Heart left ventricle (tissue), 16 donors: ENCODE measurements around the gene ITIH2. TPM values are rescaled to one million over a fixed set of nuclear protein-coding genes. Genes with fewer than 3 reads are reported as not detected.

Source experiments
- ATAC-seq, 4 donors: fragments of 200-7000 bp; cut with Tn5 transposase; one replicate each; pipeline ENCODE4 v1.9.1; 2020 to 2022; ENCODE audit warnings: moderate library complexity in 4 of 4, mild to moderate bottlenecking in 3 of 4, moderate number of reproducible peaks in 1 of 4
- DNase-seq, 5 donors: peaks; one replicate each; pipeline ENCODE4 v3.0.0-alpha.2; 2020
- H3K27ac ChIP-seq, 12 donors: fragments of 200-600 bp; sonication (generic) in 4 of 12; one replicate each; pipeline versions ENCODE4 v1.5.0 to v1.8.0; 2016 to 2022; ENCODE audit warnings: mild to moderate bottlenecking in 2 of 12
- H3K27me3 ChIP-seq, 9 donors: fragments of 200-600 bp; sonication (generic) in 2 of 9; one replicate each; pipeline versions ENCODE4 v1.5.1 to v1.8.0; 2016 to 2022; ENCODE audit warnings: mild to moderate bottlenecking in 3 of 9
- H3K36me3 ChIP-seq, 9 donors: fragments of 200-600 bp; sonication (generic) in 2 of 9; one replicate each; pipeline versions ENCODE4 v1.5.0 to v1.8.0; 2018 to 2022; ENCODE audit warnings: mild to moderate bottlenecking in 2 of 9
- H3K4me1 ChIP-seq, 12 donors: fragments of 200-600 bp; sonication (generic) in 4 of 12; one replicate each; pipeline versions ENCODE4 v1.5.0 to v1.8.0; 2016 to 2022; ENCODE audit warnings: mild to moderate bottlenecking in 3 of 12
- H3K4me3 ChIP-seq, 12 donors: fragments of 200-600 bp; sonication (generic) in 4 of 12; one replicate each; pipeline versions ENCODE4 v1.5.0 to v1.8.0; 2017 to 2022; ENCODE audit warnings: mild to moderate bottlenecking in 9 of 12, moderate library complexity in 4 of 12
- H3K9me3 ChIP-seq, 12 donors: fragments of 200-600 bp; sonication (generic) in 4 of 12; one replicate each; pipeline versions ENCODE4 v1.5.0 to v1.8.0; 2016 to 2022; ENCODE audit warnings: mild to moderate bottlenecking in 1 of 12
- POLR2A ChIP-seq, 2 donors: fragments of 450-650 bp; IDR thresholded peaks; one replicate each; pipeline ENCODE4 v1.6.1; 2017; ENCODE audit warnings: antibody characterized with exemption in 2 of 2, mild to moderate bottlenecking in 2 of 2, moderate library complexity in 2 of 2
- WGBS, 4 donors: extraction: QIAGEN DNeasy Blood & Tissue Kit in 2 of 4; methylation state at CpG; one replicate each; pipeline versions ENCODE4 v1.1.5 to v1.1.7; 2013 to 2018; 5-methylcytosine and 5-hydroxymethylcytosine counted together
- intact Hi-C, 10 donors: fragments of 100-400 bp; cut with DNase I; formaldehyde crosslinking; loops; one replicate each; pipeline versions ENCODE4 v1.11.1 to v1.14.2; 2022
- polyA plus RNA-seq, 2 donors: library from polyadenylated mRNA; stranded (reverse); fragments of 200-250 nt; gene quantifications; one replicate each; pipeline ENCODE4 v1.2.3, GENCODE V29; 2013
- total RNA-seq, 9 donors: library from RNA; depleted of rRNA in 2 of 9; stranded (reverse); fragments of >200 nt in 2 of 9; fragmentation: NEBNext Ultra II Directional in 3 of 9; extraction: Animal tissue kit (Norgen Biotek cat#: 25700) in 3 of 9; gene quantifications; one replicate each; pipeline versions ENCODE4 v1.1.0 to v1.2.4, GENCODE V29; 2016 to 2023
- TF ChIP-seq, protein P1 (sequence below), 12 donors: fragments of 200-600 bp; sonication (generic) in 4 of 12; IDR thresholded peaks; one replicate each; pipeline versions ENCODE4 v1.5.0 to v1.8.0; 2018 to 2022; ENCODE audit warnings: antibody characterized with exemption in 12 of 12, mild to moderate bottlenecking in 5 of 12
- donor health status: ischemic (EF 13 %, LVEDD 7.1; RV severe dilation, severe dysfunction).
- donor health status: healthy with polysubstance abuse.
- donor health status: DM: no; HTN: yes; CAD: no.
- donor health status: DM: no; HTN: no; CAD: no.
- donor health status: ischemic (EF 25% LVEDD 6.9; RV normal size, moderate dysfunction).
- donor health status: ischemic (EF 25% LVEDD 5.7; RV mildly dilated, moderate dysfunction).
- donor health status: healthy.
- donor health status: DM: yes; HTN: yes; CAD: no.
- donor health status: ischemic (EF 35%, LVEDD 5.7; RV mildly dilated, moderate dysfunction).
- donor health status: nonischemic (EF 11% LVEDD 7.7; RV severe dilation, severe dysfunction).
- donor health status: DM: yes; HTN: yes; CAD: no.
- donor health status: PGD.
- donor health status: ischemic (EF 29% LVEDD 5.4; RV normal size, mild dysfunction).
- donor health status: nonischemic (EF 23%, LVEDD 6.1; RV moderate dilation, normal function).

The ITIH2 gene
- total and polyA plus RNA-seq, 11 donors, result not detected

DNA sequence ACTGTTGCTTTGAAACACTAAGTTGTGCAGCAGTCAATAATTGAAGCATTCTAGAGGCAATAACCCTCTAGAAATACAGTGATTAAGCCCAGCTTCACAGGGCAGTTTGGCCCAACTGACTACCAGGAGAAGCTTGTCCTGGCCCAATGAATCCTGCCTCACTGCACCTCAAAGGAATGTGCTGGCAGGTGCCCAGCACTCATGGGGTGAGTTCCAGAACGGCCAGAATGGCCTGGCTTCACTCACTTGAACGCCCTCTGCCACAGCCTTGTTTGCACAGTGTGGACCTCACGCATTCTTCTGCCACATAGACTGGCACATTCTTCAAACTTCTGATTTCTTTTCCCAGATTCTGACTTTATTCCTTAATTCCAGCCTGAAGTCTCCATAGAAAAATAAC is 6.6 kb upstream of the ITIH2 start:
- peaks cover 0 to 5% (median 0%) of the 10 kb centered on the region in 12 donors for H3K4me1 ChIP-seq
- H3K36me3 ChIP-seq, result no peaks in the 10 kb centered on the region
- H3K4me3 ChIP-seq, result no peak overlapping the region
- peak; percentile 89 to 95 (median 92) for ATAC-seq
- TF ChIP-seq, protein P1, sequence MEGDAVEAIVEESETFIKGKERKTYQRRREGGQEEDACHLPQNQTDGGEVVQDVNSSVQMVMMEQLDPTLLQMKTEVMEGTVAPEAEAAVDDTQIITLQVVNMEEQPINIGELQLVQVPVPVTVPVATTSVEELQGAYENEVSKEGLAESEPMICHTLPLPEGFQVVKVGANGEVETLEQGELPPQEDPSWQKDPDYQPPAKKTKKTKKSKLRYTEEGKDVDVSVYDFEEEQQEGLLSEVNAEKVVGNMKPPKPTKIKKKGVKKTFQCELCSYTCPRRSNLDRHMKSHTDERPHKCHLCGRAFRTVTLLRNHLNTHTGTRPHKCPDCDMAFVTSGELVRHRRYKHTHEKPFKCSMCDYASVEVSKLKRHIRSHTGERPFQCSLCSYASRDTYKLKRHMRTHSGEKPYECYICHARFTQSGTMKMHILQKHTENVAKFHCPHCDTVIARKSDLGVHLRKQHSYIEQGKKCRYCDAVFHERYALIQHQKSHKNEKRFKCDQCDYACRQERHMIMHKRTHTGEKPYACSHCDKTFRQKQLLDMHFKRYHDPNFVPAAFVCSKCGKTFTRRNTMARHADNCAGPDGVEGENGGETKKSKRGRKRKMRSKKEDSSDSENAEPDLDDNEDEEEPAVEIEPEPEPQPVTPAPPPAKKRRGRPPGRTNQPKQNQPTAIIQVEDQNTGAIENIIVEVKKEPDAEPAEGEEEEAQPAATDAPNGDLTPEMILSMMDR (IDR thresholded peaks at IDR 0.05), result no peak
- no peak for TF ChIP-seq POLR2A (IDR thresholded peaks at IDR 0.05)
- intact Hi-C loops, result no loop called here
- H3K9me3 ChIP-seq, result peaks cover 0 to 13% (median 0%) of the 10 kb centered on the region in 12 donors
- H3K27me3 ChIP-seq, result no peaks in the 10 kb centered on the region
- peak in 4 of 5 donors; percentile 31 to 79 (median 44) for DNase-seq
- 29 to 81% (median 47%) methylated on average over 2 to 3 of the region's 3 CpGs for WGBS, 4 donors
- H3K27ac ChIP-seq, result no peak overlapping the region

DNA sequence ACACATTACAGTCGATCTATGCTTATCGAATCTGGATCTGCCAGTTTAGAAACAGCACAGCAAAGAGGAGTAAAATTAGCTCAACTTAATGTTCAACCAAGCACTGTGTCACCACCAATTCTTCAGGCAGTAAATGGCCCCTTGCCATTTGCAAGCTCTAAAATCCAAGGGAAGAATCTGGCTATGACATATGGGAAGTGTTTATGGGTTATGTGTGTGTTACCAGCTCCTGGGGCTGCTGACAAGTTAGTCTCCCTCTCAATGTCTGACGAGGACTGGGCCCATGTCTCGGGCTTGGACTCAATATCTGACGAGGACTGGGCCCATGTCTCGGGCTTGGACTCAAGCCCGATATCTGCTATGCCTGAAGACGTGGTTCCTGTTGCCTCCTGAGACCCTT is 5.7 kb upstream of the ITIH2 start:
- 52 to 69% (median 57%) methylated on average over 8 of the region's 8 CpGs for WGBS, 4 donors
- peaks cover 0 to 7% (median 0%) of the 10 kb centered on the region in 12 donors for H3K9me3 ChIP-seq
- H3K27me3 ChIP-seq, result no peaks in the 10 kb centered on the region
- peaks cover 0 to 5% (median 0%) of the 10 kb centered on the region in 12 donors for H3K4me1 ChIP-seq
- no peak overlapping the region for H3K27ac ChIP-seq
- DNase-seq, result no peak
- no peaks in the 10 kb centered on the region for H3K36me3 ChIP-seq
- TF ChIP-seq, protein P1 (IDR thresholded peaks at IDR 0.05), result no peak
- TF ChIP-seq POLR2A (IDR thresholded peaks at IDR 0.05), result no peak
- intact Hi-C loops, result no loop called here
- no peak for ATAC-seq
- no peak overlapping the region for H3K4me3 ChIP-seq

DNA sequence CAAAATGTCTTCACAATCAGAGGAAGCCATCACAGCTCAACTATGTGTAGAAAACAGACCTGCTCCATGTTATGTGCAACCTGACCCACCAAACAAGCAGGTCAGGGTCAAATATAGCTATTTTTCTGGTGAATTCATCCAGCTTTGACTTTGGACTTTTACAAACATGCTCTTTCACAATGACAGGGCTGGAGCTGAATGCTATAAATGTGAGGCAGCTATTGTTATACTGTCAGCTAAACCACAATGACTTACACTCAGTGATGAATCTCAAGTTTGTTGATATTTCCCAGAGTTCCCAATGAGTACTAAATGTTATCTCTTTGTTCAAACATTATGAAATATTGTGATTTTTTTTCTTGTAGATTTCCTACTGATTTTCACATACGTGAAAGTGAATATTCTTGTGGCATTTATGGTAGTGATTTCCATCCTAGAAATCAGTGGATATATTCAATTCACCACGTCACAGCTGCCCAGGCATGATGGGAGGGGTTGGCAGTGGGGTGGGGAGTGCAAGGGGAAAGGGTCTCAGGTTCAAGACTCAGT is 2.5 kb upstream of the ITIH2 start:
- H3K4me3 ChIP-seq, result no peak overlapping the region
- ATAC-seq (no peak), DNase-seq (no peak)
- WGBS, 4 donors, result 67 to 84% (median 74%) methylated on average over 2 of the region's 2 CpGs
- intact Hi-C loops, result no loop called here
- TF ChIP-seq POLR2A (IDR thresholded peaks at IDR 0.05), result no peak
- TF ChIP-seq, protein P1 (IDR thresholded peaks at IDR 0.05), result no peak
- H3K9me3 ChIP-seq, result no peaks in the 10 kb centered on the region
- peaks cover 0 to 5% (median 0%) of the 10 kb centered on the region in 12 donors for H3K4me1 ChIP-seq
- H3K36me3 ChIP-seq, result no peaks in the 10 kb centered on the region
- no peak overlapping the region for H3K27ac ChIP-seq
- H3K27me3 ChIP-seq, result peaks cover 0 to 7% (median 0%) of the 10 kb centered on the region in 9 donors

DNA sequence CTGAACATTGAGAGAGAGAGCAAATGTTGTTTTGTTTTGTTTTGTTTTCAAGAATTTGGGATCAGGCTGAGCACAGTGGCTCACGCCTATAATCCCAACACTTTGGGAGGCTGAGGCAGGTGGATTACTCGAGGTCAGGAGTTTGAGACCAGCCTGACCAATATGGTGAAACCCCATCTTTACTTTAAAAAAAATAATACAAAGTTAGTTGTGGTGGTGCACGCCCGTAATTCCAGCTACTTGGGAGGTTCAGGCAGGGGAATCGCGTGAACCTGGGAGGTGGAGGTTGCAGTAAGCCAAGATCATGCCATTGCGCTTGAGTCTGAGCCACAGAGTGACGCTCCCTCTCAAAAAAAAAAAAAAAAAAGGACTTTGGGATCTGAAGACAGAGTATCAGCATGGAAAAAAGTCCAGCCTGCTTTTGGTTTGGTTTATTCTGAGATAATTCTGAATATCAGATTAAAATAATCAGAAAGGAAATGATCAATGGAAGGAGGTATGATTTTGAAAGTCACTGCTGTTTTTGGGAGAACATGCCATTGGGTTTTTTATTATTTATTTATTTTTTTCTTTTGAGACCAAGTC is 1.9 kb upstream of the ITIH2 start:
- H3K9me3 ChIP-seq, result no peaks in the 10 kb centered on the region
- H3K27me3 ChIP-seq, result peaks cover 0 to 7% (median 0%) of the 10 kb centered on the region in 9 donors
- intact Hi-C loops, result no loop called here
- no peaks in the 10 kb centered on the region for H3K36me3 ChIP-seq
- ATAC-seq (no peak), DNase-seq (no peak)
- H3K4me3 ChIP-seq, result no peak overlapping the region
- TF ChIP-seq POLR2A (IDR thresholded peaks at IDR 0.05), result no peak
- TF ChIP-seq, protein P1 (IDR thresholded peaks at IDR 0.05), result no peak
- WGBS, 4 donors, result 77 to 96% (median 93%) methylated on average over 8 of the region's 8 CpGs
- no peak overlapping the region for H3K27ac ChIP-seq
- H3K4me1 ChIP-seq, result peaks cover 0 to 5% (median 0%) of the 10 kb centered on the region in 12 donors
